GM12891 (cell line): ENCODE data around the gene CABCOCO1.
A peak's percentile ranks its signal among the peaks of the same experiment; 100 is the strongest.

Experiments used
- DNase-seq: peaks from one replicate; pipeline ENCODE4 v3.0.0; 2011; ENCODE audit warnings: low spot score; ENCODE audit not compliant: insufficient read length
- FAIRE-seq: peaks from 2 replicates; lab custom pipeline; 2011; peaks lifted over from hg19 to GRCh38; lab: Jason Lieb, UNC
- PAX5 ChIP-seq: IDR thresholded peaks from 2 replicates; pipeline ENCODE4 v1.6.1; 2011; ENCODE audit warnings: low read length, moderate library complexity, mild to moderate bottlenecking; ENCODE audit not compliant: insufficient read depth, severe bottlenecking
- POLR2A ChIP-seq: IDR thresholded peaks from 2 replicates; pipeline ENCODE4 v1.6.1; 2011; ENCODE audit warnings: low read depth, low read length, control low read depth
- POLR2AphosphoS5 ChIP-seq: IDR thresholded peaks from 2 replicates; pipeline ENCODE4 v1.6.1; 2011; ENCODE audit warnings: low read depth, low read length, control low read depth
- POU2F2 ChIP-seq: IDR thresholded peaks from 2 replicates; pipeline ENCODE4 v1.6.1; 2011; ENCODE audit warnings: low read depth, mild to moderate bottlenecking, control low read depth, low read length, moderate library complexity
- SPI1 ChIP-seq: IDR thresholded peaks from 2 replicates; pipeline ENCODE4 v1.6.1; 2011; ENCODE audit warnings: low read depth, low read length, control low read depth
- TAF1 ChIP-seq: IDR thresholded peaks from 2 replicates; pipeline ENCODE4 v1.6.1; 2011; ENCODE audit warnings: low read depth, low read length, control low read depth

Gene CABCOCO1

GRCh38 chr10:61750943-61751471 is 88.3 kb downstream of the CABCOCO1 start:
- DNase-seq: peak; percentile 8
- peak; percentile 91 for FAIRE-seq
- TF ChIP-seq POLR2A (no peak), SPI1 (no peak), PAX5 (no peak), POLR2AphosphoS5 (no peak), POU2F2 (no peak), TAF1 (no peak)

DNA sequence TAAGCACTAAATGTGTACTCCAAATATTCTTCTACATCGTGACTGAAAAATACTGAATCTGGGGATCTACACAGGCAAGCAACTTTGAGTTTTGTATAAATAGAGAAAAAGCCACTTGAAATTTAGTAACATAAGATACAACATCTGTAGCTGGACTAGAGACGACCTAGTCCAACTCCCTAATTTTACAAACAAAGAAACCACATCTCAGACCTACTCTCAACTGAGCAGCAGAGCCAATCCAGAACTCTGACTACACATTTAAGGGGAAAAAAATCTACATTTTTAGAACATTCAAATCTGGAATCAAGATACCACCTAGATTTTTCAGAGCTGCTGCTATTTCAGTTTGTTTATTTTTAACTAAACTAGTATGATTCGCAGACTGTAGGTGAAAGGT is 88.9 kb downstream of the CABCOCO1 start:
- DNase-seq: no peak
- TF ChIP-seq TAF1 (no peak), POU2F2 (no peak), POLR2AphosphoS5 (no peak), PAX5 (no peak), SPI1 (no peak), POLR2A (no peak)
- peak; percentile 23 for FAIRE-seq

DNA sequence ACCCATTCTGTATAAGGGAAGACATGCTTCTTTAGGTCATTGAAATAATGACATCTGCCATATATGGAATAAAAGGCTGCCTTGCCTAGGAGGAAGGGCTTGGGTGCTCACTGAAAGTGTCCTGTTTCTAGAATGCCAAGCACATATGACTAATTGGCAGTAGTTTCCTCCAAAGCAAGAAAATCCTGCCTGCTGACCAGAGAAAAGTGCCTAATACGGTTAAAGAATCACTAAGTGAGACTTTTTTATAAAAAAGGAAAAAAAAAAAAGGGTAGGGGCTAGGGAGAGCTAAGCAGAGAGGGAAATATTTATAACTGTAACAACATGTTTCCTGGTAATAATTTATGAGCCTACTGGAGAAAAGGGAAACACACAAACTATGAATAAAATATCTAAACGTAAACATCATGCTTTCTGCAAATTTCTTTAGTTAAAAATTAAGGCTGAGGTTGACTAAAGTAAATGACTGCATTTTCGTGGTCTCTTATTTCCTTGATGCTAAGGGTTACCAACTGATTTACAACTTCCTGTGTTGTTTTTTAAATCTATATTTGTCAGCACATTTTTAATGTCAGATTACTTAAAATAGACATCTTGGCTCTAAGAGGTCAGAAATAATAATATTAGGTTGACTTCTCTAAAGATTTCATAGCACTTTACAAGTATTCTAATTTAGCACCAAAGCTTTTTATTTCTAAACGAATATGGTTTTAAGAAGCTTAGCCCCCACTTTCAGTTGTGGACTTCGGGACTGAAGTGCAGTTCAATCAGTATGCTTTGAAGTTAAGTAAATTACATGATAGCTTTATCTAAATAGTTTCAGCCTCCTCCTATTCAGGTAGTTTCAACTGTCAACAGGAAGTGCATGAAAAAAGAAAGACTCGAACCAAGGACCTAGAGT is 89.6 kb downstream of the CABCOCO1 start:
- DNase-seq: no peak
- TF ChIP-seq POLR2A (no peak), POLR2AphosphoS5 (no peak), TAF1 (no peak), SPI1 (no peak), POU2F2 (no peak)
- FAIRE-seq: no peak

- DNase-seq (no peak), FAIRE-seq (no peak)
- TF ChIP-seq POU2F2 (no peak), TAF1 (no peak), PAX5 (no peak), POLR2A (no peak)
These were observed 90.7 kb downstream of the CABCOCO1 start for GRCh38 chr10:61753453-61753852.

- TF ChIP-seq SPI1 (no peak), POLR2A (no peak)
- FAIRE-seq: no peak
- DNase-seq: no peak
These were observed 92.1 kb downstream of the CABCOCO1 start for GRCh38 chr10:61754587-61755550.

DNA sequence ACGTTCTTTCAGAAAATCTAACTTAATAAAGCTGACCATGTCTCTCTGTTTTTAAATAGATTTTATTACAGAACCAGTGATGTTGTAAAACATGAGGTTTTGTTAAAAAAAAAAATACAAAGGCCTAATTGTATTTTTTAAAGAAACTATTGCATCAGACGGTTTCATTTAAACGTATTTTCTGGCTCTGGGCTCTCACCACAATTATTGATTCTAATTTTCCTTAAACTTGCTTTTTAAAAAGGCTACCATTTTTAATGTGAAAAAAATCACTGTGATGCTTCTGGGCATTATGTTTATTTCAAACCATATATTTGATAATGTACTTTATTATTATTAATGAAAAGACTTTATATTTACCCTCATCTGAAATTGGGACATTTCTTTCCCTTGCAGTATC is 94.3 kb downstream of the CABCOCO1 start:
- no peak for FAIRE-seq
- no peak for DNase-seq
- TF ChIP-seq PAX5 (no peak), TAF1 (no peak), SPI1 (no peak), POU2F2 (no peak), POLR2AphosphoS5 (no peak), POLR2A (no peak)

- no peak for FAIRE-seq
- no peak for DNase-seq
- TF ChIP-seq POLR2AphosphoS5: no peak
- no peak for TF ChIP-seq PAX5
These were observed 95.0 kb downstream of the CABCOCO1 start for GRCh38 chr10:61757525-61758397.

DNA sequence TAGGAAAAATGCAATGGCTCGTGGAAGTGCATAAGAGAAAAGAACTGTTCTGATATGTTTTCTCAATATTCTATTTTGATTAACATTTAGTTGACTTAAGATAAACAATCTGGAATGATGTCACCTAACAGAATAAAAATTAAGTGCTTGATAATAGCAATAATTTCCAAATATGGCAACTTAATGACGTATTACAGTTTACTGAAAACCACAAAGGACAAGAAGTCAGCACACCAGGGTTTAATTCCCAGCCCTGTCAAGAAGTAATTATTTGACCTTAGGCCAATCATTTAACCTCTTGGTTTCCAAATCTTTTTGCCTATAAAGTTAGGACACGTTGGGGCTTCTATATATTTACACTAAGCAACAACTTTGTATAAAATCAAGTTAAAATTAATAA is 95.7 kb downstream of the CABCOCO1 start:
- no peak for FAIRE-seq
- no peak for DNase-seq
- no peak for TF ChIP-seq POLR2A
- TF ChIP-seq POU2F2: no peak
- no peak for TF ChIP-seq PAX5
- TF ChIP-seq TAF1: no peak
- TF ChIP-seq SPI1: no peak
- no peak for TF ChIP-seq POLR2AphosphoS5

GRCh38 chr10:61759751-61760150 is 97.0 kb downstream of the CABCOCO1 start:
- no peak for TF ChIP-seq POU2F2
- TF ChIP-seq PAX5: no peak
- TF ChIP-seq POLR2AphosphoS5: no peak
- no peak for TF ChIP-seq SPI1
- TF ChIP-seq POLR2A: no peak
- TF ChIP-seq TAF1: no peak
- FAIRE-seq: no peak
- DNase-seq: no peak
